Activated T-cell treated with anti-CD3 and anti-CD28 coated beads for 4 hours (primary cell): ENCODE measurements around the gene ZNF878.

Source experiments
- DNase-seq: peaks from one replicate; pipeline ENCODE4 v3.0.0-alpha.2; 2020

The ZNF878 gene

GRCh38 chr19:12034620-12035019 is 18.1 kb downstream of the ZNF878 start:
- DNase-seq = no peak

- no peak for DNase-seq
Observed at GRCh38 chr19:12034198-12034597, 18.6 kb downstream of the ZNF878 start.

GRCh38 chr19:12015753-12016116 is 37.0 kb downstream of the ZNF878 start:
- DNase-seq = no peak

GRCh38 chr19:12015015-12015752 is 37.6 kb downstream of the ZNF878 start:
- DNase-seq = no peak

- DNase-seq = no peak
Observed at GRCh38 chr19:12000152-12000981, 52.4 kb downstream of the ZNF878 start.

- no peak for DNase-seq
Observed at GRCh38 chr19:11995174-11995573, 57.6 kb downstream of the ZNF878 start.
